ENCODE results near the gene PEX5.

DNA sequence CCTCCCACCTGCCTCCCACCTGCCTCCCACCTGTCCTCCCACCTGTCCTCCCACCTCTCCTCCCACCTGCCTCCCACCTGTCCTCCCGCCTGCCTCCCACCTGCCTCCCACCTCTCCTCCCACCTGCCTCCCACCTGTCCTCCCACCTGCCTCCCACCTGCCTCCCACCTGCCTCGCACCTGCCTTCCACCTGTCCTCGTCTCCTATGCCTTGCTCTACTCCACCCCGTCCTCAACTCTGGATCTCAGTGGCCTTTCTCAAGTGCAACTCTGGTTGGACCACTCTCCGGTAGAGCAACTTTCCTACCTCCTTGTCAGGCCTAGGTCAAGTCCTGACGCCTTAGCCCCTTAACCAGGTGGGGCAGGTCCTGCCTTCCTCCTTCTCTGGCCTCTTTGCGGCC, 29.3 kb upstream of the PEX5 start:
- TF ChIP-seq, protein P1, sequence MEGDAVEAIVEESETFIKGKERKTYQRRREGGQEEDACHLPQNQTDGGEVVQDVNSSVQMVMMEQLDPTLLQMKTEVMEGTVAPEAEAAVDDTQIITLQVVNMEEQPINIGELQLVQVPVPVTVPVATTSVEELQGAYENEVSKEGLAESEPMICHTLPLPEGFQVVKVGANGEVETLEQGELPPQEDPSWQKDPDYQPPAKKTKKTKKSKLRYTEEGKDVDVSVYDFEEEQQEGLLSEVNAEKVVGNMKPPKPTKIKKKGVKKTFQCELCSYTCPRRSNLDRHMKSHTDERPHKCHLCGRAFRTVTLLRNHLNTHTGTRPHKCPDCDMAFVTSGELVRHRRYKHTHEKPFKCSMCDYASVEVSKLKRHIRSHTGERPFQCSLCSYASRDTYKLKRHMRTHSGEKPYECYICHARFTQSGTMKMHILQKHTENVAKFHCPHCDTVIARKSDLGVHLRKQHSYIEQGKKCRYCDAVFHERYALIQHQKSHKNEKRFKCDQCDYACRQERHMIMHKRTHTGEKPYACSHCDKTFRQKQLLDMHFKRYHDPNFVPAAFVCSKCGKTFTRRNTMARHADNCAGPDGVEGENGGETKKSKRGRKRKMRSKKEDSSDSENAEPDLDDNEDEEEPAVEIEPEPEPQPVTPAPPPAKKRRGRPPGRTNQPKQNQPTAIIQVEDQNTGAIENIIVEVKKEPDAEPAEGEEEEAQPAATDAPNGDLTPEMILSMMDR (IDR thresholded peaks at IDR 0.05) = no peak
- TF ChIP-seq POLR2A (IDR thresholded peaks at IDR 0.05) (no peak), POLR2AphosphoS5 (IDR thresholded peaks at IDR 0.05) (no peak)

All from transverse colon (tissue), 4 donors.